ENCODE data around the gene DEPDC1B.
"Not testable (repeated sequence)": the region's sequence is repeated elsewhere in the genome, so short reads cannot be mapped to it uniquely, and the experiment has no call there.

DEPDC1B gene

GRCh38 chr5:60587312-60587711, 112.7 kb downstream of the DEPDC1B start:
- H3K4me1 ChIP-seq (ENCODE audit: control insufficient read depth, insufficient read depth, low read length); H3K4me3 ChIP-seq (ENCODE audit: insufficient read depth, low read depth, low read length): not testable (repeated sequence)
- WGBS, 2 experiments = 91 to 96% methylated on average over 6 of the region's 6 CpGs

GRCh38 chr5:60586307-60586901, 113.6 kb downstream of the DEPDC1B start:
- Histone ChIP-seq H3K27ac (ENCODE audit: insufficient read depth, low read depth, low read length, poor library complexity, severe bottlenecking) (no peak overlapping the region), H3K27me3 (ENCODE audit: control insufficient read depth, insufficient read depth, low read length, poor library complexity, severe bottlenecking) (no peaks in the 10 kb centered on the region), H3K36me3 (ENCODE audit: control insufficient read depth, insufficient read depth, low read length) (no peaks in the 10 kb centered on the region), H3K4me3 (ENCODE audit: insufficient read depth, low read depth, low read length) (no peak overlapping the region), H3K4me1 (ENCODE audit: control insufficient read depth, insufficient read depth, low read length) (no peaks in the 10 kb centered on the region), H3K9me3 (ENCODE audit: control insufficient read depth, low read length) (no peaks in the 10 kb centered on the region)
- WGBS, 2 experiments = no CpG with 5 or more reads among the region's 1 CpG

More at GRCh38 chr5:60587312-60587711, 112.7 kb downstream of the DEPDC1B start:
- H3K36me3 ChIP-seq (ENCODE audit: control insufficient read depth, insufficient read depth, low read length); H3K27ac ChIP-seq (ENCODE audit: insufficient read depth, low read depth, low read length, poor library complexity, severe bottlenecking); H3K9me3 ChIP-seq (ENCODE audit: control insufficient read depth, low read length); H3K27me3 ChIP-seq (ENCODE audit: control insufficient read depth, insufficient read depth, low read length, poor library complexity, severe bottlenecking): not testable (repeated sequence)

- Histone ChIP-seq H3K36me3 (ENCODE audit: control insufficient read depth, insufficient read depth, low read length) (no peaks in the 10 kb centered on the region), H3K27me3 (ENCODE audit: control insufficient read depth, insufficient read depth, low read length, poor library complexity, severe bottlenecking) (no peaks in the 10 kb centered on the region), H3K4me1 (ENCODE audit: control insufficient read depth, insufficient read depth, low read length) (no peaks in the 10 kb centered on the region), H3K27ac (ENCODE audit: insufficient read depth, low read depth, low read length, poor library complexity, severe bottlenecking) (no peak overlapping the region), H3K4me3 (ENCODE audit: insufficient read depth, low read depth, low read length) (no peak overlapping the region), H3K9me3 (ENCODE audit: control insufficient read depth, low read length) (no peaks in the 10 kb centered on the region)
- 91 to 96% methylated on average over 3 to 5 of the region's 5 CpGs for WGBS, 2 experiments
Measured at GRCh38 chr5:60585618-60586017, 114.3 kb downstream of the DEPDC1B start.

- Histone ChIP-seq H3K27me3 (ENCODE audit: control insufficient read depth, insufficient read depth, low read length, poor library complexity, severe bottlenecking) (no peaks in the 10 kb centered on the region), H3K36me3 (ENCODE audit: control insufficient read depth, insufficient read depth, low read length) (no peaks in the 10 kb centered on the region), H3K9me3 (ENCODE audit: control insufficient read depth, low read length) (no peaks in the 10 kb centered on the region), H3K4me1 (ENCODE audit: control insufficient read depth, insufficient read depth, low read length) (no peaks in the 10 kb centered on the region), H3K4me3 (ENCODE audit: insufficient read depth, low read depth, low read length) (no peak overlapping the region), H3K27ac (ENCODE audit: insufficient read depth, low read depth, low read length, poor library complexity, severe bottlenecking) (no peak overlapping the region)
- WGBS, 2 experiments = 88 to 97% methylated on average over 2 of the region's 2 CpGs
Measured at GRCh38 chr5:60584304-60584703, 115.7 kb downstream of the DEPDC1B start.

- H3K27me3 ChIP-seq (ENCODE audit: control insufficient read depth, insufficient read depth, low read length, poor library complexity, severe bottlenecking) = no peaks in the 10 kb centered on the region
- H3K9me3 ChIP-seq (ENCODE audit: control insufficient read depth, low read length) = no peaks in the 10 kb centered on the region
- no peak overlapping the region for H3K27ac ChIP-seq (ENCODE audit: insufficient read depth, low read depth, low read length, poor library complexity, severe bottlenecking)
- H3K4me1 ChIP-seq (ENCODE audit: control insufficient read depth, insufficient read depth, low read length) = no peaks in the 10 kb centered on the region
- H3K4me3 ChIP-seq (ENCODE audit: insufficient read depth, low read depth, low read length) = no peak overlapping the region
- no peaks in the 10 kb centered on the region for H3K36me3 ChIP-seq (ENCODE audit: control insufficient read depth, insufficient read depth, low read length)
Measured at GRCh38 chr5:60583616-60584015, 116.3 kb downstream of the DEPDC1B start.

GRCh38 chr5:60578315-60578714, 121.7 kb downstream of the DEPDC1B start:
- peaks cover 11% of the 10 kb centered on the region for H3K36me3 ChIP-seq (ENCODE audit: control insufficient read depth, insufficient read depth, low read length)
- no peak overlapping the region for H3K4me3 ChIP-seq (ENCODE audit: insufficient read depth, low read depth, low read length)
- peaks cover 2% of the 10 kb centered on the region for H3K9me3 ChIP-seq (ENCODE audit: control insufficient read depth, low read length)
- H3K27me3 ChIP-seq (ENCODE audit: control insufficient read depth, insufficient read depth, low read length, poor library complexity, severe bottlenecking) = no peaks in the 10 kb centered on the region
- WGBS, 2 experiments = 93 to 94% methylated on average over 3 of the region's 3 CpGs
- H3K4me1 ChIP-seq (ENCODE audit: control insufficient read depth, insufficient read depth, low read length) = no peaks in the 10 kb centered on the region
- H3K27ac ChIP-seq (ENCODE audit: insufficient read depth, low read depth, low read length, poor library complexity, severe bottlenecking) = no peak overlapping the region

DNA sequence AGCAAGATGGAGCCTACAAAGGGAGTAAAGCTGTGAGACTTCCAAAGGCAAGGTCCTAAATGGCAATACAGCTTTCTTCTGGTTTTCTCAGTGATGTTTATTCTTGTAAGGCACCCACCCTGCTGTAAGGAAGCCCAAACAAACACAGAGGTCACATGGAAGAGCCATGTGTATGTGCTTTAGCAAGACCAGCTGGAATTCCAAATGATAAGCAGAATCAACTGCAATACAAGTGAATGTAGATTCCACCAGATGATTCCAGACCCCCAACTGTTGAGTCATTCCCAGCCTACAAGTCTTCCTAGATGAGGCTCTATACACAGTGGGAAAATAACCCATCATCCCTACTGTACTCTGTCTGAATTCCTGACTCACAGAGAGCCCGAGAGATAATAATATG, 122.8 kb downstream of the DEPDC1B start:
- Histone ChIP-seq H3K27ac (ENCODE audit: insufficient read depth, low read depth, low read length, poor library complexity, severe bottlenecking) (no peak overlapping the region), H3K27me3 (ENCODE audit: control insufficient read depth, insufficient read depth, low read length, poor library complexity, severe bottlenecking) (no peaks in the 10 kb centered on the region), H3K9me3 (ENCODE audit: control insufficient read depth, low read length) (peaks cover 2% of the 10 kb centered on the region), H3K4me3 (ENCODE audit: insufficient read depth, low read depth, low read length) (no peak overlapping the region), H3K4me1 (ENCODE audit: control insufficient read depth, insufficient read depth, low read length) (no peaks in the 10 kb centered on the region), H3K36me3 (ENCODE audit: control insufficient read depth, insufficient read depth, low read length) (peaks cover 11% of the 10 kb centered on the region)
- WGBS, 2 experiments = no CpG with 5 or more reads among the region's 1 CpG

- no peaks in the 10 kb centered on the region for H3K27me3 ChIP-seq (ENCODE audit: control insufficient read depth, insufficient read depth, low read length, poor library complexity, severe bottlenecking)
- no peaks in the 10 kb centered on the region for H3K4me1 ChIP-seq (ENCODE audit: control insufficient read depth, insufficient read depth, low read length)
- H3K9me3 ChIP-seq (ENCODE audit: control insufficient read depth, low read length) = peaks cover 2% of the 10 kb centered on the region
- no peak overlapping the region for H3K27ac ChIP-seq (ENCODE audit: insufficient read depth, low read depth, low read length, poor library complexity, severe bottlenecking)
- peaks cover 11% of the 10 kb centered on the region for H3K36me3 ChIP-seq (ENCODE audit: control insufficient read depth, insufficient read depth, low read length)
- H3K4me3 ChIP-seq (ENCODE audit: insufficient read depth, low read depth, low read length) = no peak overlapping the region
- WGBS, 2 experiments = 94 to 100% methylated on average over 2 of the region's 2 CpGs
Measured at GRCh38 chr5:60576425-60576824, 123.5 kb downstream of the DEPDC1B start.

GRCh38 chr5:60568646-60569045, 131.3 kb downstream of the DEPDC1B start:
- no peak overlapping the region for H3K4me3 ChIP-seq (ENCODE audit: insufficient read depth, low read depth, low read length)
- WGBS, 2 experiments = 94 to 95% methylated on average over 2 of the region's 2 CpGs

GRCh38 chr5:60563696-60564324, 136.2 kb downstream of the DEPDC1B start:
- Histone ChIP-seq H3K4me1 (ENCODE audit: control insufficient read depth, insufficient read depth, low read length) (no peaks in the 10 kb centered on the region), H3K4me3 (ENCODE audit: insufficient read depth, low read depth, low read length) (no peak overlapping the region), H3K27me3 (ENCODE audit: control insufficient read depth, insufficient read depth, low read length, poor library complexity, severe bottlenecking) (no peaks in the 10 kb centered on the region), H3K9me3 (ENCODE audit: control insufficient read depth, low read length) (no peaks in the 10 kb centered on the region), H3K27ac (ENCODE audit: insufficient read depth, low read depth, low read length, poor library complexity, severe bottlenecking) (no peak overlapping the region), H3K36me3 (ENCODE audit: control insufficient read depth, insufficient read depth, low read length) (no peaks in the 10 kb centered on the region)
- 93 to 95% methylated on average over 8 to 11 of the region's 13 CpGs for WGBS, 2 experiments

More at GRCh38 chr5:60568646-60569045, 131.3 kb downstream of the DEPDC1B start:
- H3K4me1 ChIP-seq (ENCODE audit: control insufficient read depth, insufficient read depth, low read length) = no peaks in the 10 kb centered on the region
- H3K9me3 ChIP-seq (ENCODE audit: control insufficient read depth, low read length) = no peaks in the 10 kb centered on the region
- H3K27me3 ChIP-seq (ENCODE audit: control insufficient read depth, insufficient read depth, low read length, poor library complexity, severe bottlenecking) = no peaks in the 10 kb centered on the region
- H3K27ac ChIP-seq (ENCODE audit: insufficient read depth, low read depth, low read length, poor library complexity, severe bottlenecking) = no peak overlapping the region
- H3K36me3 ChIP-seq (ENCODE audit: control insufficient read depth, insufficient read depth, low read length) = no peaks in the 10 kb centered on the region
